ENCODE data around the gene TMBIM4. TPM values are rescaled to one million over a fixed set of nuclear protein-coding genes. Genes with fewer than 3 reads are reported as not detected.
"Not testable (repeated sequence)": the region's sequence is repeated elsewhere in the genome, so short reads cannot be mapped to it uniquely, and the experiment has no call there.

Gene TMBIM4
- total RNA-seq, 1 donor from 2014 or later: 60.9 TPM

DNA sequence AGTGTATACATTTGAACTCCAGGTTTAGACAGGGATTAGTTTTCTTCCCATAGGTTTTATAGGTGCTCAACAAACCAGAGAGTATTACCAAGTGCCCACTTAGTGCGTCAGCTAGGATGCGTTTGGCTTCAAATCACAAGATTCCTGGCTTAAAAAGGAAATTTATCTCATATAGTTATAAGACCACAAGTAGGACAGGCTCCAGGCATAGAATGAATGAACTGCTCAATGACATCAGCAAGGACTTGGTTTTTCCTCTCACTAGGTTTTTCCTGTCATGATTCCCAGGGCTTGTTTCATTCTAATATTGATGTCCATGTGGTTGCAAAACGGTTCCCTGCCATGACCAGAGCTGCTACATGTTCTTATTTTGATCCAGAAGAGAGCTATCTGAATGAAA is 13.2 kb upstream of the TMBIM4 start:
- H3K4me3 ChIP-seq (ENCODE audit: low read depth, low read length): no peak overlapping the region
- TF ChIP-seq, protein P1, sequence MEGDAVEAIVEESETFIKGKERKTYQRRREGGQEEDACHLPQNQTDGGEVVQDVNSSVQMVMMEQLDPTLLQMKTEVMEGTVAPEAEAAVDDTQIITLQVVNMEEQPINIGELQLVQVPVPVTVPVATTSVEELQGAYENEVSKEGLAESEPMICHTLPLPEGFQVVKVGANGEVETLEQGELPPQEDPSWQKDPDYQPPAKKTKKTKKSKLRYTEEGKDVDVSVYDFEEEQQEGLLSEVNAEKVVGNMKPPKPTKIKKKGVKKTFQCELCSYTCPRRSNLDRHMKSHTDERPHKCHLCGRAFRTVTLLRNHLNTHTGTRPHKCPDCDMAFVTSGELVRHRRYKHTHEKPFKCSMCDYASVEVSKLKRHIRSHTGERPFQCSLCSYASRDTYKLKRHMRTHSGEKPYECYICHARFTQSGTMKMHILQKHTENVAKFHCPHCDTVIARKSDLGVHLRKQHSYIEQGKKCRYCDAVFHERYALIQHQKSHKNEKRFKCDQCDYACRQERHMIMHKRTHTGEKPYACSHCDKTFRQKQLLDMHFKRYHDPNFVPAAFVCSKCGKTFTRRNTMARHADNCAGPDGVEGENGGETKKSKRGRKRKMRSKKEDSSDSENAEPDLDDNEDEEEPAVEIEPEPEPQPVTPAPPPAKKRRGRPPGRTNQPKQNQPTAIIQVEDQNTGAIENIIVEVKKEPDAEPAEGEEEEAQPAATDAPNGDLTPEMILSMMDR (conservative IDR thresholded peaks at IDR 0.05; ENCODE audit: low read depth, low read length): no peak
- no peak for DNase-seq (ENCODE audit: low read depth)

DNA sequence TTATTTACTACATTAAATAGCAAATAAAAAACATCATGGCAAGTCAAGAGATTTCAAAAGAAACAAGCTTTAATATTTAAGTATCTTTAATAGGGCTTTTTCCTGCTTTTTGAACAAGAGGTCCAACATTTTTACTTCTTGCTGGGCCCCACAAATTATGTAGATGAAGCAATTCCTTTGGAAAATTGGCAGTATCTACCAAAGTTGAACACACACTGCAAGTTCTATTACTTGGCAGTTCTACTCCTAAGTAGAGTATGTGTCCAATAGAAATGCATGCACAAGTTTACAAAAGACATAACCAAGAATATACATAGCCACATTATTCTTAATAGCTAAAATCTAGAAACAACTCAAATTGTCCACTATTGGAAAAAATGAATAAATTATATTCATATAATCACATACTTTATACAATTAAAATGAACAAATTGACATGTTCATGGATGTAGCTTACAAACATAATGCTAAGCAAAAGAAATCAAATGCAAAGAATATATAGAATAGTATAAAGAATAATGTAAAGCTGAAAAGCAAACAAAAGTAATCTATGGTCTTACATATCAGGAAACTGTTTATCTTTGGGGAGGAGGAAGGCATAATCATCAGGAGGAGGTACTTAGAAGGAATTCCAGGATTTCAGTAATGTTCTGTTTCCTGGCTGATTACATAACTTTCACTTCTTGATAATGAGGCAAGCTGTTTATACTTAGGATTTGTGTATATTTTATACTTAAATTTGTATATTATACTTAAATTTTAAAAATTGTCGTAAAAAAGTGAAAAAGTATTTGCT is 6.5 kb upstream of the TMBIM4 start:
- no peak overlapping the region for H3K4me3 ChIP-seq (ENCODE audit: low read depth, low read length)
- TF ChIP-seq, protein P1 (conservative IDR thresholded peaks at IDR 0.05; ENCODE audit: low read depth, low read length): no peak
- DNase-seq (ENCODE audit: low read depth): no peak

DNA sequence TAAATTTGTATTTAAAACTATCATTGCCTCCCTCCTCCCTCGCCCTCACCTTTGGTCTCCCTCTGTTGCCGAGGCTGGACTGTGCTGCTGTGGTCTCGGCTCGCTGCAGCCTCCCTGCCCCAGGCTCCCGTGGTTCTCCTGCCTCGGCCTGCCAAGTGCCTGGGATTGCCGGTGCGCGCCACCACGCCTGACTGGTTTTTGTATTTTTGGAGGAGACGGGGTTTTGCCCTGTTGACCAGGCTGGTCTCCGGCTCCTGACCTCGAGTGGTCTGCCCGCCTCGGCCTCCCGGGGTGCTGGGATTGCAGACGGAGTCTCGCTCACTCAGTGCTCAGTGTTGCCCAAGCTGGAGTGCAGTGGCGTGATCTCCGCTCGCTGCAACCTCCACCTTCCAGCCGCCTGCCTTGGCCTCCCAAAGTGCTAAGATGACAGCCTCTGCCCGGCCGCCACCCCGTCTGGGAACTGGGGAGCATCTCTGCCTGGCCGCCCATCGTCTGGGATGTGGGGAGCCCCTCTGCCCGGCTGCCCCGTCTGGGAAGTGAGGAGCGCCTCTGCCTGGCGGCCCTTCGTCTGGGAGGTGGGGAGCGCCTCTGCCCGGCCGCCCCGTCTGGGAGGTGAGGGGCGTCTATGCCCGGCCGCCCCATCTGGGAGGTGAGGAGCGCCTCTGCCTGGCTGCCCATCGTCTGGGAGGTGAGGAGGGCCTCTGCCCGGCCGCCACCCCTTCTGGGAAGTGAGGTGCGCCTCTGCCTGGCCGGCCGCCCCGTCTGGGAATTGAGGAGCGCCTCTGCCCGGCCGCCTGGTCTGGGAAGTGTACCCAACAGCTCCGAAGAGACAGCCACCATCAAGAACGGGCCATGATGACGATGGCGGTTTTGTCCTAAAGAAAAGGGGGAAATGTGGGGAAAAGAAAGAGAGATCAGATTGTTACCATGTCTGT is 4.9 kb upstream of the TMBIM4 start:
- H3K4me3 ChIP-seq (ENCODE audit: low read depth, low read length); DNase-seq (ENCODE audit: low read depth): not testable (repeated sequence)

DNA sequence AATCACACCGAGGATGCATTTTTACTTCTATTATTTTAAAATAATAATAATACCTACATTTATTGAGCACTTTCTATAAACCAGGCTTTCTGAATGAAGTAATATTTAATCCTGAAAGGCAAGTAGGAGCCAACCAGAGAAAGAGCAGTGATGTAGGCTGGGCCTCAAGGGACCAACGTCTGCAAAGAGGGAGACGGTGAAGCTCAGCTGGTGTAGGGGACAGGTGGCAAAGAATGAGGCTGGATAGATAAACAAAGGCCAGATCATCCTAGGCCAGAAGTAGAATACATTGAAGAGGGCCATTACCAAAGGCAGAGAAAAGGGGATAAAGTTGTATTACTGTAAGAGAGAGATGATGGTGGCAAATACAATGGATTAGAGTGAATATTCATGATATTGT is 810 bp upstream of the TMBIM4 start:
- H3K4me3 ChIP-seq (ENCODE audit: low read depth, low read length): peak overlapping the region; percentile 79
- no peak for DNase-seq (ENCODE audit: low read depth)
- TF ChIP-seq, protein P1 (conservative IDR thresholded peaks at IDR 0.05; ENCODE audit: low read depth, low read length): no peak

DNA sequence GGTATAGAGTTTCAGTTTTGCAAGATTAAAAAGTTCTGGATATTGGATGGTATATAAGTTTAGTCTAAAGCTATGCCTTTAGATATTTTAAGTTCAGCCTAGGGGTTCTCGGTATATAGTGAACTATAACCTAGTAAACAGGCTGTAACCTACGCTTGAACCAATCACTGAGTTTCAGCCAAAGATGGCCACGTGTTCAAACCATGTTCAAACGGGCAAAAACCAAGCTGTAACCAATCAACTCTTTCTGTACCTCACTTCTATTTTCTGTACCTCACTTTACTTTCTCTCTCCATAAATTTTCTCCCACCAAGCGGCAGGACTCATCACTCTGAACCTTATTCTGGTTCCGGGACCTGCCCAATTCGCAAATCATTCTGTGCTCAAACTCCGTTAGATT is 1.4 kb downstream of the TMBIM4 start:
- TF ChIP-seq, protein P1 (conservative IDR thresholded peaks at IDR 0.05; ENCODE audit: low read depth, low read length): no peak
- H3K4me3 ChIP-seq (ENCODE audit: low read depth, low read length): peak overlapping the region; percentile 79
- no peak for DNase-seq (ENCODE audit: low read depth)

DNA sequence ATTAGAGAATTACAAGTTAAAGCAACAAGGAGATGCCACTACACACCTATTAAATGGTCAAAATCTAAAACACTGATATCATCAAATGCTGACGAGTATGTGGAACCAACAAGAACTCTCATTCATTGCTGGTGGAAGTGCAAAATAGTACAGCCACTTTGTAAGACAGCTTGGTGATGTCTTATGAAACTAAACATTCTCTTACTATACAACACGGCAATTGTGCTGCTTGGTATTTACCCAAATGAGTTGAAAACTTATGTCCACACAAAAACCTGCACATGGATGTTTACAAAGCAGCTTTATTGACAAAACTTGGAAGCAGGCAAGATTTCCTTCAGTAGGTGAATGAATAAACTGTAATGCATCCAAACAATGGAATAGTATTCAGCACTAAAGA is 3.2 kb downstream of the TMBIM4 start:
- H3K4me3 ChIP-seq (ENCODE audit: low read depth, low read length): no peak overlapping the region
- DNase-seq (ENCODE audit: low read depth): no peak
- TF ChIP-seq, protein P1 (conservative IDR thresholded peaks at IDR 0.05; ENCODE audit: low read depth, low read length): no peak

DNA sequence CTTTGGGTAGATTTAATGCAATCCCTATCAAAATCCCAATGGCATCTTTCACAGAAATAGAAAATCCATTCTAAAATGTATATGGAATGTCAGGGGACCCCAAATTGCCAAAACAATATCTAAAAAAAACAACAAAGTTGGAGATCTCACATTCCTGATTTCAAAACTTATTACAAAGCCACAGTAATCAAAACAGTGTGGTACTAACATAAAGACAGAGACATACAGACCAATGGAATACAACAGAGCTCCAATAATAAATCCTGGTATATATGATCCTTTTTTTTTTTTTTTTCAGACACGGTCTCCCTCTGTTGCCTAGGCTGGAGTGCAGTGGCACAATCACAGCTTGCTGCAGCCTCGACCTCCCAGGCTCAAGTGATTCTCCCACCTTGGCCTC is 4.7 kb downstream of the TMBIM4 start:
- H3K4me3 ChIP-seq (ENCODE audit: low read depth, low read length): no peak overlapping the region
- DNase-seq (ENCODE audit: low read depth): no peak
- TF ChIP-seq, protein P1 (conservative IDR thresholded peaks at IDR 0.05; ENCODE audit: low read depth, low read length): no peak
